Mesenchymal stem cell (in vitro differentiated cells and primary cell): ENCODE data around the gene ZFPM1.

Experiments
- DNase-seq: peaks from one replicate; pipeline ENCODE4 v3.0.0-alpha.2; 2013
- H2AFZ ChIP-seq: one replicate; pipeline ENCODE4 v1.6.1; 2013; ENCODE audit warnings: low read depth, mild to moderate bottlenecking, control low read depth, inconsistent platforms, low read length, moderate library complexity
- H2AK5ac ChIP-seq: 2 replicates; pipeline ENCODE4 v1.6.1; 2013; ENCODE audit warnings: low read length, moderate library complexity, mild to moderate bottlenecking, inconsistent platforms; ENCODE audit not compliant: severe bottlenecking
- H2BK120ac ChIP-seq: one replicate; pipeline ENCODE4 v1.6.1; 2013; ENCODE audit warnings: low read depth, mild to moderate bottlenecking, inconsistent platforms, low read length, moderate library complexity
- H2BK12ac ChIP-seq, 2 experiments: one replicate each; pipeline ENCODE4 v1.6.1; 2013; ENCODE audit warnings: inconsistent platforms in 2 of 2, low read length in 2 of 2, mild to moderate bottlenecking in 2 of 2, moderate library complexity in 2 of 2, control low read depth in 1 of 2
- H2BK15ac ChIP-seq: one replicate; pipeline ENCODE4 v1.6.1; 2013; ENCODE audit warnings: mild to moderate bottlenecking, low read depth, inconsistent platforms; ENCODE audit not compliant: poor library complexity, severe bottlenecking
- H2BK5ac ChIP-seq: 2 replicates; pipeline ENCODE4 v1.6.1; 2013; ENCODE audit warnings: low read depth, mild to moderate bottlenecking, low read length, control low read depth, inconsistent platforms; ENCODE audit not compliant: poor library complexity, severe bottlenecking
- H3K14ac ChIP-seq, 2 experiments: one replicate each; pipeline ENCODE4 v1.6.1; 2013; ENCODE audit warnings: inconsistent platforms in 2 of 2, low read length in 2 of 2, control low read depth in 1 of 2, mild to moderate bottlenecking in 1 of 2, moderate library complexity in 1 of 2
- H3K18ac ChIP-seq, 2 experiments: one replicate each; pipeline ENCODE4 v1.6.1; 2013; ENCODE audit warnings: inconsistent platforms in 2 of 2, low read length in 2 of 2, control low read depth in 1 of 2, low read depth in 1 of 2, mild to moderate bottlenecking in 1 of 2
- H3K23ac ChIP-seq, 2 experiments: one replicate each; pipeline ENCODE4 v1.6.1; 2013; ENCODE audit warnings: inconsistent platforms in 2 of 2, low read length in 2 of 2, mild to moderate bottlenecking in 2 of 2, moderate library complexity in 2 of 2, control low read depth in 1 of 2
- H3K27ac ChIP-seq: 2 replicates; pipeline ENCODE4 v1.5.1; 2013; ENCODE audit warnings: mild to moderate bottlenecking, moderate library complexity, low read length, control low read depth, inconsistent platforms; ENCODE audit not compliant: poor library complexity, severe bottlenecking
- H3K27me3 ChIP-seq, 2 experiments: 2 replicates each; pipeline versions ENCODE4 v1.6.1 to v1.7.0; 2013; ENCODE audit warnings: low read length in 2 of 2, mild to moderate bottlenecking in 2 of 2, moderate library complexity in 2 of 2, control low read depth in 1 of 2, inconsistent platforms in 1 of 2; ENCODE audit not compliant: control insufficient read depth in 1 of 2, insufficient read depth in 1 of 2
- H3K36me3 ChIP-seq, 2 experiments: 2 replicates each; pipeline versions ENCODE4 v1.6.1 to v1.7.0; 2013; ENCODE audit warnings: low read length in 2 of 2, control low read depth in 1 of 2, inconsistent platforms in 1 of 2, low read depth in 1 of 2, mild to moderate bottlenecking in 1 of 2; ENCODE audit not compliant: insufficient read depth in 2 of 2, control insufficient read depth in 1 of 2
- H3K4ac ChIP-seq, 2 experiments: one replicate each; pipeline ENCODE4 v1.6.1; 2013; ENCODE audit warnings: inconsistent platforms in 2 of 2, low read length in 2 of 2, mild to moderate bottlenecking in 2 of 2, moderate library complexity in 2 of 2, control low read depth in 1 of 2, low read depth in 1 of 2
- H3K4me1 ChIP-seq: 2 replicates; pipeline ENCODE4 v1.6.1; 2013; ENCODE audit warnings: low read depth, low read length, control low read depth; ENCODE audit not compliant: control insufficient read depth, insufficient read depth
- H3K4me2 ChIP-seq: 2 replicates; pipeline ENCODE4 v1.6.1; 2013; ENCODE audit warnings: low read length, mild to moderate bottlenecking, inconsistent platforms; ENCODE audit not compliant: poor library complexity, severe bottlenecking
- H3K4me3 ChIP-seq, 2 experiments: 2 replicates each; pipeline versions ENCODE4 v1.5.1 to v1.7.0; 2013; ENCODE audit warnings: low read length in 2 of 2, mild to moderate bottlenecking in 2 of 2, control low read depth in 1 of 2, low read depth in 1 of 2; ENCODE audit not compliant: insufficient read depth in 1 of 2
- H3K79me1 ChIP-seq: replicated peaks from 2 replicates; pipeline ENCODE4 v1.6.1; 2013; ENCODE audit warnings: mild to moderate bottlenecking, control low read depth, low read length, inconsistent platforms; ENCODE audit not compliant: poor library complexity, severe bottlenecking
- H3K9ac ChIP-seq: 2 replicates; pipeline ENCODE4 v1.7.0; 2013; ENCODE audit warnings: mild to moderate bottlenecking, low read length, moderate library complexity
- H3K9me3 ChIP-seq: 2 replicates; pipeline ENCODE4 v1.7.0; 2013; ENCODE audit warnings: mild to moderate bottlenecking, low read length; ENCODE audit not compliant: control insufficient read depth
- H4K8ac ChIP-seq: one replicate; pipeline ENCODE4 v1.6.1; 2013; ENCODE audit warnings: inconsistent platforms, mild to moderate bottlenecking, low read length, moderate library complexity
- H4K91ac ChIP-seq: one replicate; pipeline ENCODE4 v1.6.1; 2013; ENCODE audit warnings: mild to moderate bottlenecking, low read length, inconsistent platforms
- WGBS: methylation state at CpG from one replicate; pipeline ENCODE4 v1.1.7; 2013; ENCODE audit warnings: mixed read lengths; 5-methylcytosine and 5-hydroxymethylcytosine counted together

ZFPM1 gene

GRCh38 chr16:88580371-88580770, 127.3 kb downstream of the ZFPM1 start:
- WGBS, result 94% methylated on average over 16 of the region's 16 CpGs
- Histone ChIP-seq H3K14ac (no peak overlapping the region), H3K18ac (no peak overlapping the region), H3K4me1 (peaks cover 4% of the 10 kb centered on the region), H2BK120ac (no peak overlapping the region), H3K4me2 (no peak overlapping the region), H3K27me3 (no peaks in the 10 kb centered on the region), H3K36me3 (peaks cover 80 to 82% of the 10 kb centered on the region in 2 experiments), H3K9me3 (no peaks in the 10 kb centered on the region), H4K8ac (no peak overlapping the region), H3K27ac (no peak overlapping the region), H2AFZ (no peak overlapping the region), H3K4me3 (no peak overlapping the region), H2AK5ac (no peak overlapping the region), H2BK15ac (no peak overlapping the region), H3K9ac (no peak overlapping the region), H4K91ac (no peak overlapping the region), H2BK5ac (no peak overlapping the region), H3K4ac (no peak overlapping the region), H2BK12ac (no peak overlapping the region), H3K79me1 (peaks cover 67% of the 10 kb centered on the region), H3K23ac (no peak overlapping the region)
- no peak for DNase-seq

- Histone ChIP-seq H2AK5ac (no peak overlapping the region), H3K18ac (no peak overlapping the region), H2BK15ac (no peak overlapping the region), H2BK12ac (no peak overlapping the region), H3K36me3 (peaks cover 81% of the 10 kb centered on the region in 2 experiments), H3K4me3 (no peak overlapping the region), H3K23ac (no peak overlapping the region), H3K4ac (no peak overlapping the region), H3K4me1 (peaks cover 5% of the 10 kb centered on the region), H3K14ac (no peak overlapping the region), H4K8ac (no peak overlapping the region), H3K9me3 (no peaks in the 10 kb centered on the region), H4K91ac (no peak overlapping the region), H3K9ac (no peak overlapping the region), H2BK5ac (no peak overlapping the region), H3K27me3 (no peaks in the 10 kb centered on the region), H2BK120ac (no peak overlapping the region), H3K27ac (no peak overlapping the region), H2AFZ (no peak overlapping the region), H3K4me2 (no peak overlapping the region), H3K79me1 (peaks cover 71% of the 10 kb centered on the region)
- WGBS, result 100% methylated on average over 3 of the region's 4 CpGs
- DNase-seq, result no peak
Measured at GRCh38 chr16:88581033-88581432, 128.0 kb downstream of the ZFPM1 start.

GRCh38 chr16:88582912-88583575, 130.0 kb downstream of the ZFPM1 start:
- Histone ChIP-seq H3K14ac (no peak overlapping the region), H2BK5ac (no peak overlapping the region), H3K9me3 (no peaks in the 10 kb centered on the region), H3K23ac (no peak overlapping the region), H3K79me1 (peaks cover 68% of the 10 kb centered on the region), H4K91ac (no peak overlapping the region), H3K18ac (no peak overlapping the region), H2BK120ac (no peak overlapping the region), H3K27me3 (no peaks in the 10 kb centered on the region), H3K27ac (no peak overlapping the region), H2AK5ac (no peak overlapping the region), H3K9ac (no peak overlapping the region), H2BK15ac (no peak overlapping the region), H3K36me3 (peaks cover 78 to 81% of the 10 kb centered on the region in 2 experiments), H2AFZ (no peak overlapping the region), H3K4me1 (peaks cover 5% of the 10 kb centered on the region), H3K4me2 (no peak overlapping the region), H2BK12ac (no peak overlapping the region), H4K8ac (no peak overlapping the region), H3K4ac (no peak overlapping the region), H3K4me3 (no peak overlapping the region)
- DNase-seq, result no peak
- WGBS, result 95% methylated on average over 13 of the region's 14 CpGs

GRCh38 chr16:88584676-88585075, 131.6 kb downstream of the ZFPM1 start:
- no peak for DNase-seq
- peaks cover 77 to 81% of the 10 kb centered on the region in 2 experiments for H3K36me3 ChIP-seq
- H3K4me1 ChIP-seq, result peaks cover 5% of the 10 kb centered on the region
- H2BK15ac ChIP-seq, result no peak overlapping the region
- H3K23ac ChIP-seq, result no peak overlapping the region
- H2BK120ac ChIP-seq, result no peak overlapping the region
- no peak overlapping the region for H3K4me3 ChIP-seq
- peaks cover 60% of the 10 kb centered on the region for H3K79me1 ChIP-seq
- no peak overlapping the region for H3K14ac ChIP-seq
- H3K18ac ChIP-seq, result no peak overlapping the region
- H2BK12ac ChIP-seq, result no peak overlapping the region
- H3K4me2 ChIP-seq, result no peak overlapping the region
- no peak overlapping the region for H2BK5ac ChIP-seq
- no peak overlapping the region for H4K91ac ChIP-seq
- no peak overlapping the region for H2AFZ ChIP-seq
- no peak overlapping the region for H2AK5ac ChIP-seq
- no peak overlapping the region for H3K4ac ChIP-seq
- no CpG with 5 or more reads among the region's 6 CpGs for WGBS
- H3K9me3 ChIP-seq, result no peaks in the 10 kb centered on the region
- H3K27me3 ChIP-seq, result no peaks in the 10 kb centered on the region
- H3K27ac ChIP-seq, result no peak overlapping the region
- H3K9ac ChIP-seq, result no peak overlapping the region
- H4K8ac ChIP-seq, result no peak overlapping the region
